Kidney capillary endothelial cell (primary cell): Measurements from ENCODE around the gene NIBAN1.

Source experiments
- DNase-seq: peaks from one replicate; pipeline ENCODE4 v3.0.0-alpha.2; 2018; ENCODE audit warnings: low spot score

NIBAN1 gene

DNA sequence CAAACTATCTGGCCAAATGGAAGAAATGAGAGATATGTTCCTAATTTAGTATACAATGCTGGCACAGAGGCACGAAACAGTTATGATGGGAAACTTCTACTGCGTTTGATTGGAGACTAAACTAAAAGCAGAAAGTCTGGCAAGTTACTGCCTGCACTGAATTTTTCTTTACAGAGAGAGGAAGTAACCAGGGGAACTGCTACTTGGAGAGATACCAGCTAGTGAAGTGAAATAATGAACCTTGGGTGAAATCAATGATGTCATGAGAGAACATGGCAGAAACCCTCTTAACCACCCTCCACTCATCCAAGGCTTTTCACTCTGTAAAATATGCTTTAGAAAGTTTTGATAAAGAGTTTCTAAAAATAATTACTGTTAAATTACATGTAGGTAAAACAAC lies 29.3 kb downstream of the NIBAN1 start:
- no peak for DNase-seq

DNA sequence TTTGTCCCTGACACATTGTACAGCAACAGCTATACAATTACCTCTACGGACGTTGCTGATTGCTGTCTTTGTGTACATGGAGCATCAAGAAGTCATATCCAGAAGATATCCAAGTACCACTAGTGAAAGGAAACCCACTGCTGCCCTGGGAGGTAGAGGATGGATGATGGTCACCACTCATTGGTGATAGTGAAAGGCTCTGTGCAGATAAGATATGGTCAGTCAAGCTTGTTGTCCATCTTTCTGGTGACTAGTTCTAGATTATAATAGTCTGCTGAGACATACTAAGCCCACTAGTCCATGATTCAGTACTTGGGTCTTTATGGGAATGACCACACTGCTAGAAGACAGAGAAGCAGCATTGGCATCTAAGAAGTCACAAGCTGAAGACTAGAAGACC lies 30.3 kb downstream of the NIBAN1 start:
- DNase-seq, result no peak

DNA sequence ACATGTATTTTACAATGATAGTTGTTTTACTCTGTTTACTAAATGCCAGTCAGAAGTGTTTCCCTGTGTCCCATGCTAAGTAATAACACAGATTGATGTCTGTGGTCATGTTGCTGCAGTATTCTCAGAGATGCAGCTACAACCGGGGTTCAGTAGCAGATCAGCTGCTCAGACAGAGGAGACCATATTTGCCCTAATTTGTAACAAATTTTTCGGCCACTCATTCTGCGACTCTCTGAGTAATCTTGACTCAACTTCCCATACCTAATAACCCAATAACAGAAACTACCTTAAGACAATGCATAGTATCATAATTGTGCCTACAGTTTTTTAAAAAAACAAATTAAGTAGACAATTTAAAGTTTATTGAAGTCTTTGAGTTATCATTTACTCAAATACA lies 32.6 kb downstream of the NIBAN1 start:
- no peak for DNase-seq

DNA sequence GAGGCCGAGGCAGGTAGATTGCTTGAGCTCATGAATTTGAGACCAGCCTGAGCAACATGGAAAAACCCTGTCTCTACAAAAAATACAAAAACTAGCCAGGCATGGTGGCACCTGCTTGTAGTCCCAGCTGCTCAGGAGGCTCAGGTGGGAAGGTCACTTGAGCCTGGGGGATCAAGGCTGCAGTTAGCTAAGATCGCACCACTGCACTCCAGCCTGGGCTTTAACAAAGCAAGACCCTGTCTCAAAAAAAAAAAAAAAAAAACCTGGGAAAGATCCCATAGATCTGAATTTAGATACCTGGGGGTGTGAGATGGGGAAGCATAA lies 32.9 kb downstream of the NIBAN1 start:
- no peak for DNase-seq

DNA sequence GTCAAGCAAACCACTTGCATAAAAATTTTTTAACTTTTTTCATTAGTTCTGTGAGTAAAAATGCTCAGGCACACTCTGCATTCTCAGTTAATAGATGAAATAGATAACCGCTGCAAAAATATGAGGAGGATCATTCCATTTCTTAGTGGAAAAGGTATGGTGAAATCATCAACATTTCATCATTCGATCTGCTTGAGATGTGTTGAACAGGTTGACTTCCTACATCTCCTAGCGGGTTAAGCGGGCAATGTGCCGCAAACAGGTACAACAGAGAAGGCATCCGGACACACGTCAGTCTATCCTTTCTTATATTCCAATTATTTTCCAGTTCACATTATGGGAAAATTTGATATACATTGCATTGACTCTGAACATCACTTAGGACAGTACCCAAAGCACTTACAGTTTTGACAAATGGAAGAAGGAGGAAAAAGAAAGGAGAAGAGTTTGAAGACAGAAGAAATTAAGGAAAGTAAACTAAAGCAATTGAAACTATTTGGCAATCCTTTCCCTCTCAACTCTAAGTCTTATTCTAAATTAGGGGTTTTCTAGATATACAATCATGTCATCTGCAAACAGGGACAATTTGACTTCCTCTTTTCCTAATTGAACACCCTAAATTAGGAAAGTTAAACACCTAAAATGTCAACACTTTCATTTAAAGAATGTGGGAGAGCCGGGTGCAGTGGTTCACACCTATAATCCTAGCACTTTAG lies 33.5 kb downstream of the NIBAN1 start:
- no peak for DNase-seq

DNA sequence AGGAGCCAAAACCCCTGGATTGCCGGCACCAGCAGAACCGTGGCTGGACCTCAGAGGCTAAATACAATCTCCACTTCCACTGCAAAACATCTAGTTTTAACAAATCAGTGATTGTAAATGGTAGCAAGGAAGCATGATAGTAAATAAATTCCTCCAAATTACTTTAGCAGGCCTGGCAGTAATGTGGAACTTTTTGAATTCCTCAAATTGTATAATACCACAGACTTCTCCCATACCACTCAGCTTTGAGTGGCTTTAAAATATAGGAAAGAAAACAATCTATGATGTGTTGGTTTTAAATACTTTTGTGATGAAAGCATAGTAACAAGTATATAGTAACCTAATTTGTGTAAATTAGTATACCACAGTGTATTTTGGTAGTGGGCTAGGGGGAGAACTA lies 34.1 kb downstream of the NIBAN1 start:
- no peak for DNase-seq

DNA sequence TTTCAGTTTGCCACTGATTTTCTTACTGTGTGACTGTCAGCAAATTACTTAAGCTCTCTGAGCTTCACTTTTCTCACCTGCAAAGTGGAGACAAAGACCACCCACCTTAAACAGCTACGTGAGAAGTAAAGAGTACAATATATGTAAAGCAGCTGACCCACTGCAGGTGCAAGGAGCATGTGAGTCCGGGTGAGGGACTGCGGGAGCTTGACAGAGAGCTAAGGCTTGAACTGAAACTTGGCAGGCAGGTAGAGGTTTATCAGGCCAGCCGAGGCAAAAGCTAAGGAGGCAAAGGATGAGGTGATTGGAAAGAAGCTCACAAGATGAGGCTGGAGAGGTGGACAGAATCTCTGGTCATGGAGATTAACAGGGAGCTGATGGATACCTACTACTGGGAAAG lies 36.6 kb downstream of the NIBAN1 start:
- no peak for DNase-seq

DNA sequence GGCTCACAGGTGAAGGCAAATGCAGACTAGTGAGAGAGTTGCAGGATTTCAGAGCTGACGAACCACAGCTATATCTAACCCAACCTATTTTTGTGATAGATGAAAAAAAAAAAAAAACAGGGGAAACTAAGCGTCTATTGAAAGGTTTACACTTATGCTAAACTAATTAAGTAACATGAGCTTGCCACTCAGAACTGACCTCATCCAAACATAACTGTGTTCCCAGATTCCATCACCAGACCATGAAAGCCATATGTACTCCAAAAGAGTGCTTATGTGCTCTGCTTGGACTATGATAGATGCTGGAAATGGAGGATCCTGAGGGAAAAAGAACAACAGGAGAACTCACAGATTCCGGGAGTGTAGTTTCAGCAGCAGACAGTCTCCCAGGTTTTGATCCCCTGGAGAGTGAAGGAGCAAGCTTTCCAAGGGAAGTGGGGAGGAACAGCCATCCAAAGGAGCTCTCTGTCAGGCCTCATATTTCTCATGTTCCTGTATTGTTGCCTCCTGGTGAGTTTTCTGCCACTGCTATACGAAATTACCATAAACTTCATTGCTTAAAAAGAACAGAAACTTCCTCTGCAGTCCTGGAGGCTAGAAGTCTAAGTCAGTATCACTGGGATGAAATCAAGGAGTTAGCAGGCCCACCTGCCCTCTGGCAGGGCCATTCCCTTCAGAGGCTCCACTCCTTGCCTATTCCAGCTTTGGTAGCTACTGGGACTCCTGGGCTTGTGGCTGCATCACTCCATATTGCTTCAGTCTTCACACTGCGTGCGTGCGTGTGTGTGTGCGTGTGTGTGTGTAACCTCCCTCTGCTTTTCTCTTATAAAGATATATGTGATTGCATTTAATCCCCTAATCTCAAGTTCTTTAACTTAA lies 38.1 kb downstream of the NIBAN1 start:
- DNase-seq, result no peak

DNA sequence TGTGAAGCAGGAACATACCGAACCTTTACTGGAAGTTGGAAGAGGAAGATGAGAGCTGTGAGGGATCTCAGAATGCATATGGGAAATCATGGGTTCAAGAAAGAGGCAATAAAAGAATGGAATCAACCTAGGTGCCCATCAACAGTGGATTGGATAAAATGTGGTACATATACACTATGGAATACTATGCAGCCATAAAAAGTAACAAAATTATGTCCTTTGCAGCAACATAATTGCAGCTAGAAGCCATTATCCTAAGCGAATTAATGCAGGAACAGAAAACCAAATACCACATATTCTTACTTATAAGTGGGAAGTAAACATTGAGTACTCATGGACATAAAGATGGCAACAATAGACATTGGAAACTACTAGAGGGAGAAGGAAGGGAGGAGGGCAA lies 40.4 kb downstream of the NIBAN1 start:
- DNase-seq, result no peak

DNA sequence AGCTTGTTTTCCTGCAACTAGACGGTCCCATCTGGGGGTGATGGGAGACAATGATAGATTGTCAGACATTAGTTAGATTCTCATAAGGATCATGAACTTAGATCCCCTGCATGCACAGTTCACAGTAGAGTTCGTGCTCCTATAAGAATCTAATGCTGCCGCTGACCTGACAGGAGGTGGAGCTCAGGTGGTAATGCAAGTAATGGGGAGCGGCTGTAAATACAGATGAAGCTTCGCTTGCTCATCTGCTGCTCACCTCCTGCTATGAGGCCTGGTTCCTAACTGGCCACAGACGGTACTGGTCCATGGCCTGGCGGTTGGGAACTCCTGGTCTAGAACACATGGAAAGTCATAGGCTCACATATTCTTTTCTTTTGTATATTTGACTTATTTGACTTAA lies 42.0 kb downstream of the NIBAN1 start:
- no peak for DNase-seq

DNA sequence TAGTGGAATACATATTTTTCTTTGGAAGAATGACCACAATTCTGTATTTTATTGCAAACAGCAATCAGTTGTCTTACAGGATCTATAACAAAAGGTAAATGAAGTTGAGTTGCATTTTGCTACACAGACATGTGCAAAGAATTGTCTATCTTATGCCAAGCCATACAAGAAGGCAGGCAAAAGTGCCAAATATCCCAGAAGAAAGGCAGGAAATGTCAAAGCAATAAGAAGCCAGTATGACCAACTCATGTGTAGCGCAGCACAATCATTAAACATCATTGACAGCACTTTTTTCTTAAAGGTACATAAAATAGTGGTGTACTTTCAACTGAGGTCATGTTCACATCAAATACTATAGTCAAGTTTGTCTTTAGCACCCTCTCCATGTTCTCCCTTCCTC lies 42.7 kb downstream of the NIBAN1 start:
- peak; percentile 41 for DNase-seq

DNA sequence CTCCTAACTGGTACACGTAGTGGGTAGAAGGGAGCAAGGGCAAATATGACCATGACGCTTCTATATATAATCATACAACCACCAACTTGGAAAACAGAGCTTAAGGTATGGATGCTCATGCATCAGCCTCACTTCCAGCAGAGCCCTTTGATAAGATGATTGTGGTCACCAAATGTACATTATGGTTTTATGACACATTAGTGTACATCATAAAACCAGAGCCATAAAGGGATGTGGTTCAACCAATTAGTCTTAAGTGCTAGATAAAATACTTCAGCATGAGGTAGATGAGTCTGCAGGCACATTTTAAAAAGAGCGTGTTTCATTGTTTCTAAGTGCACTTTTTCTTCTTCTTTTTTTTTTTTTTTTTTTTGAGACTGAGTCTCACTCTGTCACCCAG lies 43.7 kb downstream of the NIBAN1 start:
- no peak for DNase-seq

DNA sequence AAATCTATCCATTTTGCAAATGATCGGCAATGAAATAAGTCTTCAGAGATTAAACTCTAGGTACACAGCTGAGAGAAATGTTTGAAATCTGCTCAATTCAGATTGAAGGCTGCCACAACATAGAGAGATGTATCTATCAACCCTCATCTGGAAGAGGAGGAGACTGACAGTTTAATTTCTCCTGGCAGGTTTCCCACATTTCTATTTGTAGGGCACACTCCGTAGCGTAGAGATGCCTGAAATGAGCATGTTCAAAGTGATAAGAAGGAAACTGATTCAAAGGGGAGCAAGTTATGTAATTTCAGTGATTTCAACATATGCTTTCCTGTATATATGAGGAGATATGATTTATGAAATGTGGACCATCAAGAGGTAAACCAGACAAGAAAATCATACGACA lies 44.1 kb downstream of the NIBAN1 start:
- DNase-seq, result no peak

DNA sequence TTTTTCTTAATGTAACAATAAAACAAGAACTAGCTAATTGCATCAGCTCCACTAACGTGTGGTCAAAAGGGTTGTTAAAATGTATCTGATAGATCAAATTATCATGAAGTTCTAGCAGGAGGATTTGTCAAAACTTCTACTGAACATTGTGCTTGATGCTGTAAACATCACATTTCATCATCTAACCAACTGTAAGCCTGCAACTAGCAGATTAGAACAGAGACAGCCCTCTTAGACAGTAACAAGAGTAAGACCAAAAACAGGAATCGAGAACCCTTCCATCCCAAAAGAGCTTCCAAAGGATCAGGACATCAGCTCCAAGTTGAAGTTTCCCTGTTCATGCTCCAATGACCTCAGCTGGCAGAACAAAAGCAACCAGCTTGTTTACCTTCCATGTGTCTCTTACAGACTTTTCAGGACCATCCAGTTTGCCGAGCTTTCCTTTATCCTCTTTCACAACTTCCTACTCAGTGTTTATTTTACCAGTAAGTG lies 44.6 kb downstream of the NIBAN1 start:
- DNase-seq, result no peak

DNA sequence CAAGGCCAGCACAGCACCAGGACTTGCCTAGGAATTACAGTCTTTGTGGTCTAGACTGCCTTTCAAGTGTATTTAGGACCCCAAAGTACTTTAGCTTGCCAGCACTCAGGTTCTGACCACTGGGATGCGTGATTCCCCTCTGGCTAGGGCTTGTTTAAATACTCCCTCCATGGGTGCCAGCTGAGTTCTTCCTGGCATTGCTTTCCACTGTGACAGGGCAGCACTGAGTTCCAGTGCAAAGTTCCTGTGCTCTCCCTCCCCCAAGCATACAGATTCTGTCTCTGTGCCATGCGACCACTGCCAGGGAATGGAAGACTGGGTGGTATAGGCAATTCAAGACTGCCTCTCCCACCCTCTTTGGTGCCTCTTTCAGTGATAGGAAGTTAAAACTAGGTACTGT lies 45.9 kb downstream of the NIBAN1 start:
- no peak for DNase-seq
